Thyroid gland (tissue), 4 donors: ENCODE results near the gene TDRD7. TPM values are rescaled to one million over a fixed set of nuclear protein-coding genes. Genes with fewer than 3 reads are reported as not detected.

Experiments
- DNase-seq, 2 donors: peaks; one replicate each; pipeline ENCODE4 v3.0.0-alpha.2; 2019
- H3K27ac ChIP-seq, 3 donors: fragments of 200-600 bp; sonication (generic); 1 replicate in 2 of 3; 2 replicates in 1 of 3; pipeline ENCODE4 v1.5.1; 2016 to 2019; ENCODE audit warnings: mild to moderate bottlenecking in 1 of 3, moderate library complexity in 1 of 3
- H3K27me3 ChIP-seq: fragments of 200-600 bp; sonication (generic); one replicate; pipeline ENCODE4 v1.5.1; 2019
- H3K36me3 ChIP-seq, 2 donors: fragments of 200-600 bp; sonication (generic); one replicate each; pipeline ENCODE4 v1.5.1; 2016 to 2019
- H3K4me1 ChIP-seq, 2 donors: fragments of 200-600 bp; sonication (generic); one replicate each; pipeline ENCODE4 v1.5.1; 2017 to 2019
- H3K4me3 ChIP-seq, 3 donors: fragments of 200-600 bp; sonication (generic); replicated peaks in 1 of 3; 1 replicate in 2 of 3; 2 replicates in 1 of 3; pipeline ENCODE4 v1.5.1; 2016; ENCODE audit warnings: mild to moderate bottlenecking in 1 of 3
- H3K9me3 ChIP-seq: fragments of 200-600 bp; sonication (generic); one replicate; pipeline ENCODE4 v1.5.1; 2017
- POLR2A ChIP-seq, 2 donors: fragments of 450-650 bp; IDR thresholded peaks; one replicate each; pipeline ENCODE4 v1.6.1; 2017; ENCODE audit warnings: antibody characterized with exemption in 2 of 2, mild to moderate bottlenecking in 2 of 2, moderate library complexity in 1 of 2
- WGBS, 2 donors: methylation state at CpG; one replicate each; pipeline ENCODE4 v1.1.5; 2017; 5-methylcytosine and 5-hydroxymethylcytosine counted together
- intact Hi-C: fragments of 100-400 bp; cut with DNase I; formaldehyde crosslinking; loops from one replicate; pipeline ENCODE4 v1.15.1; 2023
- total RNA-seq, 4 donors: library from RNA; depleted of rRNA; stranded (reverse); fragments of >200 nt; gene quantifications; one replicate each; pipeline ENCODE4 v1.2.3, GENCODE V29; 2016
- TF ChIP-seq, protein P1 (sequence below), 6 experiments: fragments of 200-600 bp in 3 of 6; fragments of 450-650 bp in 3 of 6; sonication (generic) in 3 of 6; IDR thresholded peaks; one replicate each; pipeline ENCODE4 v1.5.1; 2016 to 2019; ENCODE audit warnings: antibody characterized with exemption in 6 of 6, mild to moderate bottlenecking in 2 of 6, inconsistent platforms in 1 of 6, moderate library complexity in 1 of 6

TDRD7 gene, protein sequence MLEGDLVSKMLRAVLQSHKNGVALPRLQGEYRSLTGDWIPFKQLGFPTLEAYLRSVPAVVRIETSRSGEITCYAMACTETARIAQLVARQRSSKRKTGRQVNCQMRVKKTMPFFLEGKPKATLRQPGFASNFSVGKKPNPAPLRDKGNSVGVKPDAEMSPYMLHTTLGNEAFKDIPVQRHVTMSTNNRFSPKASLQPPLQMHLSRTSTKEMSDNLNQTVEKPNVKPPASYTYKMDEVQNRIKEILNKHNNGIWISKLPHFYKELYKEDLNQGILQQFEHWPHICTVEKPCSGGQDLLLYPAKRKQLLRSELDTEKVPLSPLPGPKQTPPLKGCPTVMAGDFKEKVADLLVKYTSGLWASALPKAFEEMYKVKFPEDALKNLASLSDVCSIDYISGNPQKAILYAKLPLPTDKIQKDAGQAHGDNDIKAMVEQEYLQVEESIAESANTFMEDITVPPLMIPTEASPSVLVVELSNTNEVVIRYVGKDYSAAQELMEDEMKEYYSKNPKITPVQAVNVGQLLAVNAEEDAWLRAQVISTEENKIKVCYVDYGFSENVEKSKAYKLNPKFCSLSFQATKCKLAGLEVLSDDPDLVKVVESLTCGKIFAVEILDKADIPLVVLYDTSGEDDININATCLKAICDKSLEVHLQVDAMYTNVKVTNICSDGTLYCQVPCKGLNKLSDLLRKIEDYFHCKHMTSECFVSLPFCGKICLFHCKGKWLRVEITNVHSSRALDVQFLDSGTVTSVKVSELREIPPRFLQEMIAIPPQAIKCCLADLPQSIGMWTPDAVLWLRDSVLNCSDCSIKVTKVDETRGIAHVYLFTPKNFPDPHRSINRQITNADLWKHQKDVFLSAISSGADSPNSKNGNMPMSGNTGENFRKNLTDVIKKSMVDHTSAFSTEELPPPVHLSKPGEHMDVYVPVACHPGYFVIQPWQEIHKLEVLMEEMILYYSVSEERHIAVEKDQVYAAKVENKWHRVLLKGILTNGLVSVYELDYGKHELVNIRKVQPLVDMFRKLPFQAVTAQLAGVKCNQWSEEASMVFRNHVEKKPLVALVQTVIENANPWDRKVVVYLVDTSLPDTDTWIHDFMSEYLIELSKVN
- 10 to 100 TPM in 3 of 4 donors, 1 to 10 TPM in 1; 9.9 to 12.8 (median 11.4) TPM for total RNA-seq

- peak within 1 kb of the TSS; percentile 36 to 88 (median 87) for H3K4me3 ChIP-seq
- peak within 1 kb of the TSS; percentile 60 to 91 (median 78) for H3K27ac ChIP-seq
- peak; percentile 84 to 86 for DNase-seq
- WGBS, 2 donors = 0 to 2% methylated on average over 29 to 33 of the region's 115 CpGs
- intact Hi-C loops = no loop called here
- peaks cover 7 to 8% of the 10 kb centered on the region in 2 donors for H3K4me1 ChIP-seq
- no peaks in the 10 kb centered on the region for H3K27me3 ChIP-seq
- TF ChIP-seq, protein P1, sequence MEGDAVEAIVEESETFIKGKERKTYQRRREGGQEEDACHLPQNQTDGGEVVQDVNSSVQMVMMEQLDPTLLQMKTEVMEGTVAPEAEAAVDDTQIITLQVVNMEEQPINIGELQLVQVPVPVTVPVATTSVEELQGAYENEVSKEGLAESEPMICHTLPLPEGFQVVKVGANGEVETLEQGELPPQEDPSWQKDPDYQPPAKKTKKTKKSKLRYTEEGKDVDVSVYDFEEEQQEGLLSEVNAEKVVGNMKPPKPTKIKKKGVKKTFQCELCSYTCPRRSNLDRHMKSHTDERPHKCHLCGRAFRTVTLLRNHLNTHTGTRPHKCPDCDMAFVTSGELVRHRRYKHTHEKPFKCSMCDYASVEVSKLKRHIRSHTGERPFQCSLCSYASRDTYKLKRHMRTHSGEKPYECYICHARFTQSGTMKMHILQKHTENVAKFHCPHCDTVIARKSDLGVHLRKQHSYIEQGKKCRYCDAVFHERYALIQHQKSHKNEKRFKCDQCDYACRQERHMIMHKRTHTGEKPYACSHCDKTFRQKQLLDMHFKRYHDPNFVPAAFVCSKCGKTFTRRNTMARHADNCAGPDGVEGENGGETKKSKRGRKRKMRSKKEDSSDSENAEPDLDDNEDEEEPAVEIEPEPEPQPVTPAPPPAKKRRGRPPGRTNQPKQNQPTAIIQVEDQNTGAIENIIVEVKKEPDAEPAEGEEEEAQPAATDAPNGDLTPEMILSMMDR (IDR thresholded peaks at IDR 0.05) = peak; percentile 72 to 99 (median 99)
- TF ChIP-seq POLR2A (IDR thresholded peaks at IDR 0.05) = peak in 1 of 2 donors; percentile 49
- no peaks in the 10 kb centered on the region for H3K9me3 ChIP-seq
- no peaks in the 10 kb centered on the region for H3K36me3 ChIP-seq
Observed at GRCh38 chr9:97411789-97412625, at the start of gene TDRD7. TDRD7 (plus strand) TSS chr9:97412096; CDS start chr9:97428466, 16,370 bp downstream.

- Histone ChIP-seq H3K4me3 (no peak overlapping the region), H3K27ac (no peak overlapping the region), H3K27me3 (no peaks in the 10 kb centered on the region), H3K36me3 (no peaks in the 10 kb centered on the region), H3K4me1 (peaks cover 0 to 18% of the 10 kb centered on the region in 2 donors), H3K9me3 (no peaks in the 10 kb centered on the region)
- no peak for DNase-seq
- TF ChIP-seq, protein P1 (IDR thresholded peaks at IDR 0.05) = no peak
- no peak for TF ChIP-seq POLR2A (IDR thresholded peaks at IDR 0.05)
- intact Hi-C loops = no loop called here
- 95 to 100% methylated on average over 5 of the region's 5 CpGs for WGBS, 2 donors
Observed at GRCh38 chr9:97362777-97363545, 48.9 kb upstream of the TDRD7 start.

GRCh38 chr9:97363661-97364299 is 48.1 kb upstream of the TDRD7 start:
- no peak for DNase-seq
- no peaks in the 10 kb centered on the region for H3K36me3 ChIP-seq
- peaks cover 0 to 12% of the 10 kb centered on the region in 2 donors for H3K4me1 ChIP-seq
- no peak overlapping the region for H3K27ac ChIP-seq
- H3K9me3 ChIP-seq = no peaks in the 10 kb centered on the region
- H3K4me3 ChIP-seq = no peak overlapping the region
- intact Hi-C loops = no loop called here
- TF ChIP-seq, protein P1 (IDR thresholded peaks at IDR 0.05) = no peak
- no peak for TF ChIP-seq POLR2A (IDR thresholded peaks at IDR 0.05)
- WGBS, 2 donors = 87 to 88% methylated on average over 11 of the region's 11 CpGs
- H3K27me3 ChIP-seq = no peaks in the 10 kb centered on the region
